Mucosa of rectum (tissue), 2 donors: ENCODE measurements around the gene UFC1.

Experiments used
- H3K27ac ChIP-seq, 2 donors: one replicate each; pipeline ENCODE4 v1.7.0; 2013; ENCODE audit warnings: inconsistent platforms in 2 of 2, low read depth in 2 of 2, low read length in 2 of 2
- H3K27me3 ChIP-seq, 2 donors: one replicate each; pipeline ENCODE4 v1.7.0; 2013; ENCODE audit warnings: low read length in 2 of 2; ENCODE audit not compliant: control insufficient read depth in 2 of 2, insufficient read depth in 2 of 2
- H3K36me3 ChIP-seq, 2 donors: one replicate each; pipeline ENCODE4 v1.7.0; 2013; ENCODE audit warnings: low read length in 2 of 2; ENCODE audit not compliant: control insufficient read depth in 2 of 2, insufficient read depth in 2 of 2
- H3K4me1 ChIP-seq, 2 donors: one replicate each; pipeline ENCODE4 v1.7.0; 2013; ENCODE audit warnings: low read length in 2 of 2, mild to moderate bottlenecking in 1 of 2; ENCODE audit not compliant: control insufficient read depth in 2 of 2, insufficient read depth in 2 of 2
- H3K4me3 ChIP-seq, 2 donors: one replicate each; pipeline ENCODE4 v1.7.0; 2013; ENCODE audit warnings: low read length in 2 of 2
- H3K9ac ChIP-seq, 2 donors: one replicate each; pipeline ENCODE4 v1.7.0; 2013; ENCODE audit warnings: low read length in 2 of 2, low read depth in 1 of 2, mild to moderate bottlenecking in 1 of 2
- H3K9me3 ChIP-seq, 2 donors: one replicate each; pipeline ENCODE4 v1.7.0; 2013; ENCODE audit warnings: low read length in 2 of 2; ENCODE audit not compliant: control insufficient read depth in 2 of 2
- donor health status: healthy.
- donor health status: Normal muscosa, but diverticular disease.

Gene UFC1

DNA sequence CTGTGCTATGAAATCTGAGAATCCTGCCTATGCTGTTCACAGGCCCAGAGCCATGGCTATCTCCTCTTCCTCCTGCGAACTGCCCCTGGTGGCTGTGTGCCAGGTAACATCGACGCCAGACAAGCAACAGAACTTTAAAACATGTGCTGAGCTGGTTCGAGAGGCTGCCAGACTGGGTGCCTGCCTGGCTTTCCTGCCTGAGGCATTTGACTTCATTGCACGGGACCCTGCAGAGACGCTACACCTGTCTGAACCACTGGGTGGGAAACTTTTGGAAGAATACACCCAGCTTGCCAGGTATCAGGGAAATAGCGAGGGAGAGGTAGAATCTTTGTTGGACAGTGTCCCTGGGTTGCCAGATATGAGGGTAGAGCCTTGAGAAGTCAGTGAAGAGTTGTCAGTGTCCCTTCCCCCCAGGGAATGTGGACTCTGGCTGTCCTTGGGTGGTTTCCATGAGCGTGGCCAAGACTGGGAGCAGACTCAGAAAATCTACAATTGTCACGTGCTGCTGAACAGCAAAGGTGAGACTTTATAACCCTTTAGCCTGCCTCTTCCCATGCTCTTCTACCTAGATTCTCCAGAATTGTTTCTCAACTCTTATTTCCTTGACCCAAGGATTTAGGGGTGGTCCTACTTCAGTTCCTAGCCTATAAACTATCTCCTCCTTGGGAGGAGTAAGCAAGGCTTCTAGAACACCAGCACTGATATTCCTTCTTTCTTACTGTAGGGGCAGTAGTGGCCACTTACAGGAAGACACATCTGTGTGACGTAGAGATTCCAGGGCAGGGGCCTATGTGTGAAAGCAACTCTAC, 34.5 kb upstream of the UFC1 start:
- H3K9me3 ChIP-seq, result no peaks in the 10 kb centered on the region
- peaks cover 27 to 28% of the 10 kb centered on the region in 2 donors for H3K4me1 ChIP-seq
- H3K27ac ChIP-seq, result peak overlapping the region; percentile 94 to 96
- peaks cover 36 to 42% of the 10 kb centered on the region in 2 donors for H3K36me3 ChIP-seq
- H3K27me3 ChIP-seq, result no peaks in the 10 kb centered on the region
- peak overlapping the region; percentile 80 to 94 for H3K9ac ChIP-seq
- peak overlapping the region; percentile 76 to 98 for H3K4me3 ChIP-seq

DNA sequence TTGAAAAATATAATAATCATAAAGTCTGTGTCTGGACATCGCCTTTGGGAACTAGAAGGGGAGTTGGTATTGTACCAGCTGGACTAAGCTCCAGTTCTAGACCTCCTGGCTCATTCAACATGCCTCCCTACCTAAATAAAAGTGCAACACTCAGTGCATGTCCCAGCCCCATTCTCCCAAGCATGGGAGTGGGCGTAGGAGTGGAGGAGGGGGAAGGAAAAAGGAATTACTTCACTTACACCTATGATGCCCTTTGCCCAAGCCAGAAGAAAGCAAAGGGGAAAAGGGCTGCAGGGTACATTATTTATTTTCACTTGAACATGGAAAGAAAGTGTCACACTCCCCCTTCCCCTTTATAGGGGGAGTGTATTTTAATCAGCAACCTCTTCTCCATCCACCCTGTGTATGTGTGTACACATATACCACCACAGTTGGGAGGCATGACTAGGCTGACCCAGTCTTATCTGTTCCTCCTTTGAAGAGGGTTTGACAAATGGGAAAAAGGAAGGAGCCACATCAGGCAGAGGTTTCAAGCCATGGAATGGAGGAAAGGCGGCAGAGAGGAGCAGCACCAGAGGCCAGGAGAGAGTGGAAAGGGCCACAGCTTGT, 32.6 kb upstream of the UFC1 start:
- no peak overlapping the region for H3K27ac ChIP-seq
- H3K27me3 ChIP-seq, result no peaks in the 10 kb centered on the region
- H3K4me3 ChIP-seq, result no peak overlapping the region
- peaks cover 43 to 51% of the 10 kb centered on the region in 2 donors for H3K36me3 ChIP-seq
- H3K4me1 ChIP-seq, result peaks cover 27 to 28% of the 10 kb centered on the region in 2 donors
- H3K9me3 ChIP-seq, result no peaks in the 10 kb centered on the region
- no peak overlapping the region for H3K9ac ChIP-seq

DNA sequence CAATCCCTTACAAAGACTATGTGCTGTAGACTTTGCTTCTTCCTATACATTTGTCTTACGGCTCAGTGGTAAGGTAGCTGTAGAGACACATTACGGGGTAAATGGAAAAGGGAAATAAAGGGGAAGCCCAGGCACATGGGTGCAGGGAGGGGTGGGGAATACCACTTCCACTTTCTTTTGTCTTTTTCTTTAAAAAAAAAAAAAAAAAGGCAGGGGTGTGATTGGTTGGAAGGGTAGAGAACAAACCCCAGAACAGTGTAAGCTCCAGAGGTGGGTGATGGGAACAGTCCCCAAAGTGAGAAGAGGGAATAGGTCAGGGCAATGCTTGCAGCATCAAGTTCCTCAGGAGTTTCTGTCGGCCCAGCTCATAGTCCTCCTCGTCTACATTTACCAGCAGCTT, 31.9 kb upstream of the UFC1 start:
- H3K36me3 ChIP-seq, result peaks cover 46 to 55% of the 10 kb centered on the region in 2 donors
- H3K27ac ChIP-seq, result no peak overlapping the region

DNA sequence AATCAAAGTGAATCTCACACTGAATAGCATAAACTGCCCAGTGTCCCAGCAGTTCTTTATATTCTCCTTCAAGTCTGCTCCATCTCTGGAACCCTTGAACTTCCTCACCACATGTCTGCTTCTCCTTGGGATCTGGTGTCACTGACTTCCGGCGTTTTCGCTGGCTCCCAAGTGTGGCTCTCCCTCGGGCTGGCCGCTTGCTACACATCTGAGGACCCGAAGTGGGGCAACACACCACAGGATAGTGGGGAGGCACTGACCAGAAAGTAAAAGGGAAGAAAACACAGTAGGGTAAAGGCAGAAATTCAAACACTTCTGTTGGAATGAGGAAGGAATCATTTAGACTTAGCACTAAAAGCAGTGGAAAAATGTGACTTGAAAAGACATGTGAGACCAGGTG, 30.8 kb upstream of the UFC1 start:
- no peak overlapping the region for H3K27ac ChIP-seq
- H3K27me3 ChIP-seq, result no peaks in the 10 kb centered on the region
- peaks cover 55 to 59% of the 10 kb centered on the region in 2 donors for H3K36me3 ChIP-seq
- no peak overlapping the region for H3K9ac ChIP-seq
- peaks cover 16 to 23% of the 10 kb centered on the region in 2 donors for H3K4me1 ChIP-seq
- no peaks in the 10 kb centered on the region for H3K9me3 ChIP-seq
- no peak overlapping the region for H3K4me3 ChIP-seq

More for the DNA sequence above, 31.9 kb upstream of the UFC1 start:
- no peak overlapping the region for H3K9ac ChIP-seq
- no peaks in the 10 kb centered on the region for H3K9me3 ChIP-seq
- H3K4me1 ChIP-seq, result peaks cover 23 to 24% of the 10 kb centered on the region in 2 donors
- H3K27me3 ChIP-seq, result no peaks in the 10 kb centered on the region
- H3K4me3 ChIP-seq, result no peak overlapping the region

DNA sequence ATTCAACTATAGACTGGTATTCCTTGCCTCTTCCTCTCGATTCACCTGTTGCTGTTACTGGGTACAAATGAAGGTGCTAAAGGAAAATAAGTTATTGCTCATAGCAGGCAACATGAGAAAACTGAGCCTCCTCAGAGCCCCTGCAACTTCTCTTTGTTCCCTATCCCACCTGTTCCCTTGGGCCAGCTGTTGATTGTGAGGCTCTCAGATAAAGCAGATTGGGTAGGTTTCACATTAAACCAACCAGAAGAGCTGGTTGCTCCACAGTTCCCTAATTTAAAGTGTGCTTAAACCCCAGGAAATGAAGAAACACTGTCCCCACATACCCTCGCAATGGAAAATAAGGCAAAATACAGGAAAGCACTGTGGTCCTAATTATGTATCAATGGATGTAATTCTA, 26.1 kb upstream of the UFC1 start:
- H3K4me1 ChIP-seq, result peaks cover 8 to 11% of the 10 kb centered on the region in 2 donors
- peaks cover 42 to 44% of the 10 kb centered on the region in 2 donors for H3K36me3 ChIP-seq
- H3K4me3 ChIP-seq, result no peak overlapping the region
- no peaks in the 10 kb centered on the region for H3K27me3 ChIP-seq
- no peak overlapping the region for H3K9ac ChIP-seq
- H3K27ac ChIP-seq, result no peak overlapping the region
- no peaks in the 10 kb centered on the region for H3K9me3 ChIP-seq

DNA sequence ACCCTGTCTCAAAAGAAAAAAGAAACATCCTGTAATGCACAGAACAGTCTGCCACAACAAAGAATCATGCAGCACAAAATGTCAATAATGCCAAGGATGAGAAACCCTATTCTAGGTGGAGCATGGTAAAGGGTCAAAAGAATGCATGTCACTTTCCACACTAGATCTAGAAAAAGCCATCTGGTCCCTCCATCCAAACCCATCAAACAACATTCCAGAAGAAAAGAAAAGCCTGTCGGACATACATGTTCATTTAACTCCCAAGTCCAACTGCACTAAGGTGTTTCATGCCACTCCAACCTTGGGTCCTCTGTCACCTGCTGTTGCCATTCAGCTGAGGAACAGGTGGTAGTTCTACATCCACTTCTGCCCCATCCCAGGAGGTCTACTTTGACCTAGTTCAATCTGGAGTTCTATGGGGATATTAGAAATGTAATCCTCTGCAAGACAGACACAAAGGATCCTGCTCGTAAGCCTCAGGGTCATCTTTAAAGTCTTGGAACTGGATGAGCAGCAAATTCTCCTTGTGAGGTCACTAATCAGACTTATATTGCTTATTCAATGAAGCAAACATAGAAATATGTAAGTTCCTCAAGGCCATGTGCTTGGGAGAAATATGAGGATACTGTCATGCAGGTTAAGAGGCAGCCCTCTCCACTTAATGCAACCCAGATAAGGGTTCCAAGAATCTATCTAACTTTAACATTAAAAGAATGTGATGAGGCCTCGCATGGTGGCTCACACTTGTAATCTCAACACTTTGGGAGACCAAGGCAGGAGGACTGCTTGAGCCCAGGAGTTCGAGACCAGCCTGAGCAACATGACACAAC, 25.0 kb upstream of the UFC1 start:
- no peaks in the 10 kb centered on the region for H3K27me3 ChIP-seq
- peaks cover 11 to 15% of the 10 kb centered on the region in 2 donors for H3K4me1 ChIP-seq
- no peaks in the 10 kb centered on the region for H3K9me3 ChIP-seq
- peaks cover 34 to 36% of the 10 kb centered on the region in 2 donors for H3K36me3 ChIP-seq
- H3K4me3 ChIP-seq, result no peak overlapping the region
- H3K9ac ChIP-seq, result no peak overlapping the region
- no peak overlapping the region for H3K27ac ChIP-seq

DNA sequence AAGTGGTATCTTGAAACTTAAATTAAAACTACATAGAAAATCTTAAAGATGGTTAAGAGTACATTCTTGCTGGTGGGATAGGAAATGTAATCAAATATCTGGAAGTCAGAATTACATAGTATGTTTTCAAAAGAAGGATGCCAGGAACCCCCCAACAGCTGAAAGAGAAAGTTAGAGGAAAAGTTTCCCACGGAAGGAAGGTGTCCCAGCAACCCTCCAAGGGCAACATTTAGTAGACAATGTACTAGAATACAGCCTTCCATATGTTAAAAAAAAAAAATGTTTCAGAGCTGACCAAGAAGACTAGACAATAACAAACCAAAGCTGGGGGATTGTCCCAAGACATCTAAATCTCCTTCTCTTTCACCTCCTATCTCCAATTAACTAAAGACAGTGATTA, 23.5 kb upstream of the UFC1 start:
- Histone ChIP-seq H3K27ac (no peak overlapping the region), H3K9me3 (no peaks in the 10 kb centered on the region), H3K4me1 (peaks cover 11 to 15% of the 10 kb centered on the region in 2 donors), H3K27me3 (no peaks in the 10 kb centered on the region), H3K9ac (no peak overlapping the region), H3K36me3 (peaks cover 27 to 30% of the 10 kb centered on the region in 2 donors), H3K4me3 (no peak overlapping the region)

DNA sequence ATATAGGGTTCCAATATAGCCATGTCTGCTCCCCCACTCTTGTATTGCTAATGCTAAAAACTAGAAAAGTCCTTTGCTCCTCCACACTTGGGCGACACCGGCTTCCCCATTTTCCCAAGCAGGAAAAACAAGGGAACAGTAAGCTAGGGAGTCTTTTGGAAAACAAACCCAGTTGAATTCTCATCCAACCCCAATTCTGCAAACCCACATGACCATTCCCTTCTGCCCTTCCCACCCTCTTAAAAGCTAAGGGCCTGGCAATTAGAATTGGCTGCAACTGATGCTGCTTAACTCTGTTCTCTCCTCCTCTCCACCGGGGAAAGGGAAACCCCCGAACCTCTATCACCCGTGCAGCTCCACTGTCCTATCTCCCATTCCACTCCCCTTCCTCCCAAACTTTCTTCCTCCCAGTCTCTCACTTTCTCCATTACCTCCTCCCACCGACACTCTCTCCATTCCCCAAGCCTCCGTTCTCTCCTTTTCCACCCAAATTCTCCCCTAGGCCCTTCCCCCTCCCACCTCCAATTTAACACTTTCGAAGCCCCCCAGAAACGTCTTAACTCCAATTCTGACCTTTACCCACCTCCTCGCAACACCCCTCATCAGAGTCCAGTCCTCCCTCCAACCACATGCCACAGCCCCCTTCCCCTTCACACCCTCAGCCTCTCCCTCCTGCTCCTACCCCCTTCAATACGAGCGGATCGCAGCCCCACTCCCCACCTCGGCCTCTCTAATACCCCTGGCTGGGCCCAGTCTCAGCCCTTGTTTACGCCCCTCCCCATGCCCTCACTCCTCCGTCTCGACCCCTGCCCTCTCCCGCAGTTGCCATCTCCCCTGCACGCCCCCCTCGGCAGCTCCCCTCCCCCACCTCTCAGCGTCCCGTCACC, 22.0 kb upstream of the UFC1 start:
- Histone ChIP-seq H3K36me3 (peaks cover 17 to 22% of the 10 kb centered on the region in 2 donors), H3K9ac (peak overlapping the region; percentile 82), H3K4me1 (peaks cover 11 to 15% of the 10 kb centered on the region in 2 donors), H3K27ac (peak overlapping the region; percentile 93 to 96), H3K27me3 (no peaks in the 10 kb centered on the region), H3K4me3 (peak overlapping the region; percentile 92 to 93), H3K9me3 (no peaks in the 10 kb centered on the region)

DNA sequence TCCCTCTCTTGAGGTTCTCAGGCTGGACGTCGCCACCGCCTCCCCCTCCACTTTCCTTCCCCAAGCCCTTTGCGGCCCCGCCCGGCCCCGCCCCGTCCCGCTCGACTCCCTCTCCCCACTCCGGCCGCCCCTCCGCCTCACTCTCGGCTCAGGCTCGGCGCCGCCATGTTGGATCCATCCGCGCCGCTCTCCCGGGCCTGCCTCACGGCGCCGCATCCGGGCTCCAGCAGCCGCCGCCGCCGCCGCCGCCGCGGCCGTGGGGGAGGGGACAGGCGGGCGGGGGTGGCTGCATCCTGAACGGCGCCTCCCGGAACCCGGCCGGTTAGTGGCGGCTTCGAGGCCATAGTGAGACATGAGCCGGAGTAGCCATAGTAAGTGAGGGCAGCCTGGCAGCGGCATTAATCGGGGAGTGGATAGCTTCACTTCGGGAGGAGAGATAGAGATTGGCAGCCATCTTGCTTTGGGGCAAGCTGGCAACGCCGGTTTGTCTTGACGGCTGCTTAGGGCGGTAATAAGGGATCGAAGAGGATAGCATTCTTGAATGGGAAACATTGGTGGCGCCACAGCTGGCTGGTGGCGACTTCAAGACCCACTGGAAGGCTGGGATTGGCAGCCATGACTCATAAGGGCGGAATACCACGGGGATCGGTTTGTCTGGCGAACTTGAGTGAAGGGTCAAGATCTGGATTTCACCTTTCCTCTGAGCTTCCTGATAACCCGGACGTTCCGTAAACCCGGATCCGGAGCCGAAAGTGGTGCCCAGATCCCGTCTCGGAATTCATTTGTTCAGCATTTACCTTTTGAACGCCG, 21.2 kb upstream of the UFC1 start, which contains the start of gene DEDD:
DEDD (minus strand) TSS at position 258 of the 810 bp plus-strand sequence. CDS start 8,205 bp downstream, outside the sequence.
- Histone ChIP-seq H3K4me1 (peaks cover 11 to 12% of the 10 kb centered on the region in 2 donors), H3K27me3 (no peaks in the 10 kb centered on the region), H3K27ac (peak within 1 kb of the TSS; percentile 93 to 96), H3K9me3 (no peaks in the 10 kb centered on the region), H3K9ac (peak within 1 kb of the TSS; percentile 82 to 87), H3K4me3 (peak within 1 kb of the TSS; percentile 92 to 93), H3K36me3 (peaks cover 16% of the 10 kb centered on the region in 2 donors)
